Measurements from ENCODE around the gene SGO2.
"Not testable (repeated sequence)": the region's sequence is repeated elsewhere in the genome, so short reads cannot be mapped to it uniquely, and the experiment has no call there.

The SGO2 gene

DNA sequence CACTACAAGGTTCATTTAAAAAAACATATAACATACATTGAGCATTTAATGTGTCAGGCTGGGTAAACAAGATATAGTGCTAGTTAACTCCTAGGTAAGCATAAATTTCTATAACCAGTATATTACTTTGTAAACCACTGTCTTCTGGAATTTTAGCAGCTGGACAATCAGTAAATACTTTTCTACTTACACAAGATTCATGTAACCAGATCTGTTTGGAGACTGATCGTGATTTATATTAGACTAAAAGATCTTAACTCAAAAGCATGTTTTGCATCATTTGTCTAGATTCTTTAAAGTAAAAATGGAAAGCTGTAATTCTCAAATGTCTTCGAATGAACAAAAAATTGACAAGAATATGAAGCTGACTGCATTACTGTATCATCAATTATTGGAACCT, 941 bp upstream of the SGO2 start:
- Histone ChIP-seq H3K36me3 (ENCODE audit: control insufficient read depth, insufficient read depth, low read length) (no peaks in the 10 kb centered on the region), H3K27me3 (ENCODE audit: control insufficient read depth, insufficient read depth, low read length) (peaks cover 12% of the 10 kb centered on the region; the same call in 1 of the 2 replicates), H3K4me3 (ENCODE audit: low read depth, low read length) (peak overlapping the region; percentile 84; the same call in 1 of the 2 replicates), H3K9me3 (ENCODE audit: control insufficient read depth, insufficient read depth, low read length) (no peaks in the 10 kb centered on the region), H3K9ac (ENCODE audit: low read depth, low read length) (no peak overlapping the region), H3K27ac (ENCODE audit: low read depth, low read length) (no peak overlapping the region), H3K4me1 (ENCODE audit: control insufficient read depth, insufficient read depth, low read length) (peaks cover 8% of the 10 kb centered on the region)

DNA sequence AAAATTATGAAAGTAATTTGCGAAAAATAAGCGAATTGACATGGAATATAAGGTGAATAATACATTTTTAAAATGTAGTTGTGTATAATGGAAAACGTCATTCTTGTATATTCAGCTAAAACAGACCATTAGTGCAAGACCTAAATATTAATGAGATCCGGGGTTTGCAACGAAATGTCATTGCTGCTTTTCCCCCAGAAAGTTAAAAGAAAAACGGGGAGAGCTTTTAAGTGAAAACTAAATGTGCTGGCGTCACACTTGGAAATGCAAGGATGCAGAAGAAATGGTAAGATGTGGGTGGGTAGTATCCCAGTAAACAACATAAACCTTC, 491 bp upstream of the SGO2 start:
- H3K27me3 ChIP-seq (ENCODE audit: control insufficient read depth, insufficient read depth, low read length) = peaks cover 12% of the 10 kb centered on the region; the same call in 1 of the 2 replicates
- H3K4me3 ChIP-seq (ENCODE audit: low read depth, low read length) = peak overlapping the region; percentile 84
- no peak overlapping the region for H3K9ac ChIP-seq (ENCODE audit: low read depth, low read length)
- peaks cover 8% of the 10 kb centered on the region for H3K4me1 ChIP-seq (ENCODE audit: control insufficient read depth, insufficient read depth, low read length)
- H3K27ac ChIP-seq (ENCODE audit: low read depth, low read length) = no peak overlapping the region
- no peaks in the 10 kb centered on the region for H3K36me3 ChIP-seq (ENCODE audit: control insufficient read depth, insufficient read depth, low read length)
- H3K9me3 ChIP-seq (ENCODE audit: control insufficient read depth, insufficient read depth, low read length) = no peaks in the 10 kb centered on the region

GRCh38 chr2:200528228-200528627, 2.2 kb downstream of the SGO2 start:
- H3K36me3 ChIP-seq (ENCODE audit: control insufficient read depth, insufficient read depth, low read length) = no peaks in the 10 kb centered on the region; the same call in 1 of the 2 replicates
- no peak overlapping the region for H3K4me3 ChIP-seq (ENCODE audit: low read depth, low read length)
- no peak overlapping the region for H3K9ac ChIP-seq (ENCODE audit: low read depth, low read length)
- H3K27me3 ChIP-seq (ENCODE audit: control insufficient read depth, insufficient read depth, low read length) = peaks cover 6% of the 10 kb centered on the region; the same call in 1 of the 2 replicates
- no peaks in the 10 kb centered on the region for H3K9me3 ChIP-seq (ENCODE audit: control insufficient read depth, insufficient read depth, low read length)
- no peak overlapping the region for H3K27ac ChIP-seq (ENCODE audit: low read depth, low read length)
- peaks cover 8% of the 10 kb centered on the region for H3K4me1 ChIP-seq (ENCODE audit: control insufficient read depth, insufficient read depth, low read length)

DNA sequence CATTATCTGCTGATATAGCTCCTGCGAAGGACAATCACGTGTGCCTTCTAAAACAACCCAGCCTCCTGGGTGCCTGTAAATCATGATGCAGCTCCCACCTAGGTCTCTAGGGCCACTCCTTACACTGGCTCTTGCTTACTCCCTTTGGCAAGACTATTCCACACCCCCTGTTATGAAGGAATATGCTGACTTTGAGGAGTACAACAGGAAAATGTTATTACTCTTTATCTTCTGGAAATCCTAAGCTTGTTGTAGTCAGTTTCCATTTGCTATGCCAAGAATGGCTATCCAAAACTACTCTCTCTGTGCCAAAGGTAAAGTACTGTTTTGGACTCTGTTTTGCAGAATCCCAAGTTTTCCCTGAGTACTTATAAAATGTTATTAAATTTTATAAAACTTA, 7.7 kb downstream of the SGO2 start:
- no peak overlapping the region for H3K4me3 ChIP-seq (ENCODE audit: low read depth, low read length)
- H3K27me3 ChIP-seq (ENCODE audit: control insufficient read depth, insufficient read depth, low read length) = no peaks in the 10 kb centered on the region
- H3K9me3 ChIP-seq (ENCODE audit: control insufficient read depth, insufficient read depth, low read length) = no peaks in the 10 kb centered on the region
- H3K4me1 ChIP-seq (ENCODE audit: control insufficient read depth, insufficient read depth, low read length) = no peaks in the 10 kb centered on the region
- no peak overlapping the region for H3K27ac ChIP-seq (ENCODE audit: low read depth, low read length)
- no peak overlapping the region for H3K9ac ChIP-seq (ENCODE audit: low read depth, low read length)
- H3K36me3 ChIP-seq (ENCODE audit: control insufficient read depth, insufficient read depth, low read length) = peaks cover 45% of the 10 kb centered on the region

GRCh38 chr2:200534572-200534971, 8.6 kb downstream of the SGO2 start:
- Histone ChIP-seq H3K4me1 (ENCODE audit: control insufficient read depth, insufficient read depth, low read length) (no peaks in the 10 kb centered on the region), H3K9ac (ENCODE audit: low read depth, low read length) (no peak overlapping the region), H3K27me3 (ENCODE audit: control insufficient read depth, insufficient read depth, low read length) (no peaks in the 10 kb centered on the region), H3K36me3 (ENCODE audit: control insufficient read depth, insufficient read depth, low read length) (peaks cover 48% of the 10 kb centered on the region), H3K27ac (ENCODE audit: low read depth, low read length) (no peak overlapping the region), H3K4me3 (ENCODE audit: low read depth, low read length) (no peak overlapping the region), H3K9me3 (ENCODE audit: control insufficient read depth, insufficient read depth, low read length) (no peaks in the 10 kb centered on the region)

DNA sequence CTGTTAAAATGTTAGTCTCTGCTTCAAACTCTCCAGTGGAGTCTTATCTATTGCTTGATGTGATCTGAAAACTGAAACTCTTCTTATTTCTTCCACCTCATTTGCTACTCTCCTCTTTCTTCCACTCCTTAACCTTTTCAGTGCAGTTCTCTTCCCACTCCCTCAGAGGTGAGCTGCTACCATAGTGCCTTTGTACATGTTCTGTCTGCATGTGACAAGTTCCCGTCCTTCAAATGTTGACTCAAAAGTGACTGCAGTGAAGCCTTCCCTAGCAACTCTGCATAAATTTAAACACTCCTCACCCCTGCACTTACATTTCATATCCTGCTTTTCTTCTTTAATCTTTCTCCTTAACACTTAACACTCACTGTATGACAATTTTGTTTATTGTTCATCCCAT, 12.1 kb downstream of the SGO2 start:
- Histone ChIP-seq H3K27ac (ENCODE audit: low read depth, low read length) (no peak overlapping the region), H3K9ac (ENCODE audit: low read depth, low read length) (no peak overlapping the region), H3K36me3 (ENCODE audit: control insufficient read depth, insufficient read depth, low read length) (peaks cover 75% of the 10 kb centered on the region), H3K9me3 (ENCODE audit: control insufficient read depth, insufficient read depth, low read length) (no peaks in the 10 kb centered on the region), H3K4me3 (ENCODE audit: low read depth, low read length) (no peak overlapping the region), H3K4me1 (ENCODE audit: control insufficient read depth, insufficient read depth, low read length) (no peaks in the 10 kb centered on the region), H3K27me3 (ENCODE audit: control insufficient read depth, insufficient read depth, low read length) (no peaks in the 10 kb centered on the region)

DNA sequence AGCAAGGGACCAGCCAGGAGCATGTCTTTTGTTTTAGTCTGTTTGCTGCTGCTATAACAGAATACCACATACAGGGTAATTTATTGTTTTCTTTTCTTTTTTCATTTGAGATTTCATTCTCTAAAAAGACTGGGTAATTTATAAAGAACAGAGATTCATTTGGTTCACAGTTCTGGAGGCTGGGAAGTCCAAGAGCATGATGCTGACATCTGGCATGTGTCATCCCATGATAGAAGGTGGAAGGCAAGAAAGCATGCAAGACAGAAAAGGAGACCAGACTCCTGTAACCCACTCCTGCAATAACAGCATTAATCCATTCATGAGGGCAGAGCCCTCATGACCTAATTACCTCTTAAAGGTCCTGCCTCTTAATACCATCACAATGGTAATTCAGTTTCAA, 14.8 kb downstream of the SGO2 start:
- H3K9me3 ChIP-seq (ENCODE audit: control insufficient read depth, insufficient read depth, low read length) = no peaks in the 10 kb centered on the region
- H3K4me3 ChIP-seq (ENCODE audit: low read depth, low read length) = no peak overlapping the region
- no peaks in the 10 kb centered on the region for H3K4me1 ChIP-seq (ENCODE audit: control insufficient read depth, insufficient read depth, low read length)
- H3K9ac ChIP-seq (ENCODE audit: low read depth, low read length) = no peak overlapping the region
- H3K27ac ChIP-seq (ENCODE audit: low read depth, low read length) = no peak overlapping the region
- peaks cover 70% of the 10 kb centered on the region for H3K36me3 ChIP-seq (ENCODE audit: control insufficient read depth, insufficient read depth, low read length)
- H3K27me3 ChIP-seq (ENCODE audit: control insufficient read depth, insufficient read depth, low read length) = no peaks in the 10 kb centered on the region

GRCh38 chr2:200566596-200566995, 40.6 kb downstream of the SGO2 start:
- not testable (repeated sequence) for H3K4me3 ChIP-seq (ENCODE audit: low read depth, low read length); H3K27me3 ChIP-seq (ENCODE audit: control insufficient read depth, insufficient read depth, low read length); H3K4me1 ChIP-seq (ENCODE audit: control insufficient read depth, insufficient read depth, low read length); H3K9me3 ChIP-seq (ENCODE audit: control insufficient read depth, insufficient read depth, low read length); H3K9ac ChIP-seq (ENCODE audit: low read depth, low read length); H3K27ac ChIP-seq (ENCODE audit: low read depth, low read length)
- peaks cover 10% of the 10 kb centered on the region for H3K36me3 ChIP-seq (ENCODE audit: control insufficient read depth, insufficient read depth, low read length)

DNA sequence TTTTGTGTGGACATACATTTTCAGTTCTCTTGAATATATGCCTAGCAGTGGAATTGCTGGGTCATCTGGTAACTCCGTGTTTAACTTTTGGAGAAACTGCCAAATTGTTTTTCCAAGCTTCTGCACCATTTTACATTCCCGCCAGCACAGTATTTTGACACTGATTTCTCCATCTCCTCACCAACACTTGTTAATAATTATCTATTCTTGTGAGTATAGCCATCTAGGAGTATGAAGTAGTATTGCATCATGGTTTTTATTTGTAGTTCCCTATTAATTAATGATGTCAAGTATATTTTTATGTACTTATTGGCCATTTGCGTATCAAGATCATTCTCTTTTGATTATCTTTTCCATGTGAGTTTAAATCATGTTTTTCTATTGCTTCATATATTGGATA, 41.9 kb downstream of the SGO2 start:
- H3K4me3 ChIP-seq (ENCODE audit: low read depth, low read length) = no peak overlapping the region
- no peaks in the 10 kb centered on the region for H3K4me1 ChIP-seq (ENCODE audit: control insufficient read depth, insufficient read depth, low read length)
- H3K9me3 ChIP-seq (ENCODE audit: control insufficient read depth, insufficient read depth, low read length) = no peaks in the 10 kb centered on the region; the same call in 1 of the 2 replicates
- H3K9ac ChIP-seq (ENCODE audit: low read depth, low read length) = no peak overlapping the region
- no peaks in the 10 kb centered on the region for H3K27me3 ChIP-seq (ENCODE audit: control insufficient read depth, insufficient read depth, low read length)
- H3K27ac ChIP-seq (ENCODE audit: low read depth, low read length) = no peak overlapping the region
- peaks cover 12% of the 10 kb centered on the region for H3K36me3 ChIP-seq (ENCODE audit: control insufficient read depth, insufficient read depth, low read length)

DNA sequence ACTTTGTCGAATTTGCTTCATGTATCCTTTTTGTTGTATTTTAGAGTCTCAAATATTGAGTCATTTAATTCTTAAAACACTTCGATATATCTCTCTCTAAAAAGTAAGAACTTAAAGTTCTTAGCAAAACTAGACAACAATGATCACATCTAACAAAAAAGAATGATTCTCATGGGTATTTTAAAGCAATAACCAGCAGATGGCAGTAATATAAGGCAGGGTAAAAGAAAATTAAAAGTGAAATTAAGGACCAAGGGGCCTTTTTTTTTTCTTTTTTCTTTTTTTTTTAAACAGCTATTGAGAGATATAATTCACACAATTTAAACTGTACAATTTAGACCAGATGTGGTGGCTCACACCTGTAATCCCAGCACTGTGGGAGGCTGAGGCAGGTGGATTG, 50.0 kb downstream of the SGO2 start:
- Histone ChIP-seq H3K27me3 (ENCODE audit: control insufficient read depth, insufficient read depth, low read length) (no peaks in the 10 kb centered on the region), H3K36me3 (ENCODE audit: control insufficient read depth, insufficient read depth, low read length) (peaks cover 10% of the 10 kb centered on the region), H3K27ac (ENCODE audit: low read depth, low read length) (no peak overlapping the region), H3K9me3 (ENCODE audit: control insufficient read depth, insufficient read depth, low read length) (no peaks in the 10 kb centered on the region), H3K9ac (ENCODE audit: low read depth, low read length) (no peak overlapping the region), H3K4me3 (ENCODE audit: low read depth, low read length) (no peak overlapping the region), H3K4me1 (ENCODE audit: control insufficient read depth, insufficient read depth, low read length) (no peaks in the 10 kb centered on the region)

- Histone ChIP-seq H3K4me3 (ENCODE audit: low read depth, low read length) (no peak overlapping the region), H3K36me3 (ENCODE audit: control insufficient read depth, insufficient read depth, low read length) (peaks cover 3% of the 10 kb centered on the region; the same call in 1 of the 2 replicates), H3K27ac (ENCODE audit: low read depth, low read length) (no peak overlapping the region), H3K9me3 (ENCODE audit: control insufficient read depth, insufficient read depth, low read length) (no peaks in the 10 kb centered on the region), H3K4me1 (ENCODE audit: control insufficient read depth, insufficient read depth, low read length) (no peaks in the 10 kb centered on the region), H3K27me3 (ENCODE audit: control insufficient read depth, insufficient read depth, low read length) (no peaks in the 10 kb centered on the region), H3K9ac (ENCODE audit: low read depth, low read length) (no peak overlapping the region)
Observed at GRCh38 chr2:200577027-200577426, 51.0 kb downstream of the SGO2 start.

GRCh38 chr2:200578778-200579177, 52.8 kb downstream of the SGO2 start:
- Histone ChIP-seq H3K4me1 (ENCODE audit: control insufficient read depth, insufficient read depth, low read length) (no peaks in the 10 kb centered on the region), H3K9ac (ENCODE audit: low read depth, low read length) (no peak overlapping the region), H3K27me3 (ENCODE audit: control insufficient read depth, insufficient read depth, low read length) (no peaks in the 10 kb centered on the region), H3K4me3 (ENCODE audit: low read depth, low read length) (no peak overlapping the region), H3K9me3 (ENCODE audit: control insufficient read depth, insufficient read depth, low read length) (no peaks in the 10 kb centered on the region), H3K36me3 (ENCODE audit: control insufficient read depth, insufficient read depth, low read length) (no peaks in the 10 kb centered on the region; the same call in 1 of the 2 replicates), H3K27ac (ENCODE audit: low read depth, low read length) (no peak overlapping the region)
